SK-N-SH (cell line): ENCODE results near the gene CDKAL1. TPM values are rescaled to one million over a fixed set of nuclear protein-coding genes. Genes with fewer than 3 reads are reported as not detected.

Source experiments
- CTCF ChIA-PET: fragments of 300-600, 350-600 bp; formaldehyde crosslinking; extraction: SDS; loops from one replicate; lab custom pipeline; 2021; lab: Yijun Ruan, JAX
- POLR2A ChIA-PET: fragments of 350-600 bp; sonication (Branson Sonifier 250); formaldehyde crosslinking; extraction: SDS; loops from one replicate; lab custom pipeline; 2020; ENCODE audit warnings: antibody characterized with exemption, inconsistent platforms; lab: Yijun Ruan, JAX
- DNase-seq: peaks from one replicate; pipeline ENCODE4 v3.0.0; 2012
- H2AFZ ChIP-seq: fragments of 200-600 bp; sonication (generic); 2 replicates; pipeline ENCODE4 v1.8.1; 2016; ENCODE audit warnings: antibody characterized with exemption, mild to moderate bottlenecking, low read depth
- H3F3A ChIP-seq: fragments of 200-600 bp; sonication (generic); replicated peaks from 2 replicates; pipeline ENCODE3; 2016; ENCODE audit warnings: antibody characterized with exemption, mild to moderate bottlenecking; ENCODE audit not compliant: insufficient read depth
- H3K27ac ChIP-seq, 2 experiments: fragments of 200-500 bp in 1 of 2; fragments of 200-600 bp in 1 of 2; sonication (Bioruptor generic) in 1 of 2; sonication (generic), shearing (Covaris generic) in 1 of 2; 2 replicates each; pipeline versions ENCODE4 v1.5.1 to v1.6.1; 2014 to 2016; ENCODE audit warnings: low read depth in 2 of 2, inconsistent platforms in 1 of 2, low read length in 1 of 2, mild to moderate bottlenecking in 1 of 2, mixed read lengths in 1 of 2
- H3K27me3 ChIP-seq: fragments of 200-600 bp; sonication (generic), shearing (Covaris generic); 2 replicates; pipeline ENCODE4 v1.6.1; 2016; ENCODE audit warnings: mixed run types; ENCODE audit not compliant: insufficient read depth
- H3K36me3 ChIP-seq, 2 experiments: fragments of 200-500 bp in 1 of 2; fragments of 200-600 bp in 1 of 2; sonication (Bioruptor generic) in 1 of 2; sonication (generic) in 1 of 2; replicated peaks in 1 of 2; 2 replicates each; pipeline versions ENCODE3 to v1.5.1; 2014 to 2016; ENCODE audit warnings: low read length in 1 of 2, mild to moderate bottlenecking in 1 of 2; ENCODE audit not compliant: insufficient read depth in 2 of 2, control insufficient read depth in 1 of 2
- H3K4me1 ChIP-seq, 2 experiments: fragments of 200-500 bp in 1 of 2; fragments of 200-600 bp in 1 of 2; sonication (Bioruptor generic) in 1 of 2; sonication (generic), shearing (Covaris generic) in 1 of 2; 2 replicates each; pipeline versions ENCODE4 v1.5.1 to v1.6.1; 2014 to 2016; ENCODE audit warnings: low read depth in 1 of 2, low read length in 1 of 2, mixed run types in 1 of 2; ENCODE audit not compliant: insufficient read depth in 2 of 2, control insufficient read depth in 1 of 2
- H3K4me2 ChIP-seq: fragments of 200-600 bp; sonication (generic), shearing (Covaris generic); 2 replicates; pipeline ENCODE4 v1.6.1; 2017; ENCODE audit warnings: mixed run types
- H3K4me3 ChIP-seq, 2 experiments: fragments of 200-500 bp in 1 of 2; fragments of 200-600 bp in 1 of 2; sonication (Bioruptor generic) in 1 of 2; sonication (generic), shearing (Covaris generic) in 1 of 2; 2 replicates each; pipeline versions ENCODE4 v1.5.1 to v1.8.1; 2014 to 2016; ENCODE audit warnings: low read depth in 2 of 2, inconsistent platforms in 1 of 2, low read length in 1 of 2, mild to moderate bottlenecking in 1 of 2, mixed read lengths in 1 of 2, moderate library complexity in 1 of 2
- H3K79me2 ChIP-seq: fragments of 200-600 bp; sonication (generic); 2 replicates; pipeline ENCODE4 v1.8.1; 2017; ENCODE audit warnings: mild to moderate bottlenecking; ENCODE audit not compliant: insufficient read depth
- H3K9ac ChIP-seq: fragments of 200-600 bp; sonication (generic); 2 replicates; pipeline ENCODE4 v1.6.1; 2017; ENCODE audit warnings: mixed run types
- H3K9me2 ChIP-seq: fragments of 200-600 bp; sonication (generic); 2 replicates; pipeline ENCODE4 v1.6.1; 2017; ENCODE audit warnings: mixed run types
- H3K9me3 ChIP-seq: fragments of 200-600 bp; sonication (generic); 2 replicates; pipeline ENCODE4 v1.6.1; 2017; ENCODE audit warnings: mixed run types, mild to moderate bottlenecking, moderate library complexity
- H4K20me1 ChIP-seq: fragments of 200-600 bp; sonication (generic); 2 replicates; pipeline ENCODE4 v1.6.1; 2017; ENCODE audit warnings: mild to moderate bottlenecking, mixed run types; ENCODE audit not compliant: insufficient read depth
- CHD2 ChIP-seq: fragments of 150-350 bp; IDR thresholded peaks from 2 replicates; pipeline ENCODE4 v1.6.1; 2018; ENCODE audit warnings: low read length; ENCODE audit not compliant: partially characterized antibody
- EZH2phosphoT487 ChIP-seq: fragments of 200-600 bp; sonication (generic); IDR thresholded peaks from 2 replicates; pipeline ENCODE4 v1.6.1; 2017; ENCODE audit warnings: low read depth, mixed run types, mild to moderate bottlenecking, antibody characterized with exemption, moderate library complexity, borderline replicate concordance
- FOSL2 ChIP-seq: IDR thresholded peaks from 2 replicates; pipeline ENCODE4 v1.4.0; 2012; ENCODE audit warnings: low read depth, mild to moderate bottlenecking, moderate library complexity, borderline replicate concordance
- FOXM1 ChIP-seq: IDR thresholded peaks from 2 replicates; pipeline ENCODE4 v1.4.0; 2012; ENCODE audit warnings: low read depth, mild to moderate bottlenecking
- GABPA ChIP-seq: IDR thresholded peaks from 2 replicates; pipeline ENCODE4 v1.4.0; 2012; ENCODE audit warnings: low read depth, mild to moderate bottlenecking
- GATA2 ChIP-seq: sonication (generic); formaldehyde crosslinking; IDR thresholded peaks from 2 replicates; pipeline ENCODE4 v1.5.0; 2020; ENCODE audit warnings: mild to moderate bottlenecking, missing genetic modification reagents
- NRF1 ChIP-seq: IDR thresholded peaks from 2 replicates; pipeline ENCODE4 v1.6.1; 2012; ENCODE audit warnings: low read depth, mild to moderate bottlenecking, low read length
- RAD21 ChIP-seq: IDR thresholded peaks from 2 replicates; pipeline ENCODE4 v1.6.1; 2012; ENCODE audit warnings: mild to moderate bottlenecking, low read length
- RXRA ChIP-seq: IDR thresholded peaks from 2 replicates; pipeline ENCODE4 v1.4.0; 2012; ENCODE audit warnings: low read depth, mild to moderate bottlenecking, borderline replicate concordance
- TAF1 ChIP-seq: IDR thresholded peaks from 2 replicates; pipeline ENCODE4 v1.6.1; 2012; ENCODE audit warnings: low read depth, mild to moderate bottlenecking, low read length, moderate library complexity, borderline replicate concordance
- ZBTB33 ChIP-seq: IDR thresholded peaks from 2 replicates; pipeline ENCODE4 v1.4.0; 2012; ENCODE audit warnings: low read depth, borderline replicate concordance
- WGBS: methylation state at CpG from one replicate; pipeline ENCODE4 v1.1.6; 2017; ENCODE audit warnings: low lambda C conversion rate; 5-methylcytosine and 5-hydroxymethylcytosine counted together
- polyA plus RNA-seq, 3 experiments: library from polyadenylated mRNA; depleted of rRNA; stranded (reverse); fragments of >200 nt; gene quantifications; 2 replicates each; pipeline ENCODE4 v1.2.3, GENCODE V29; 2012
- TF ChIP-seq, protein P1 (sequence below): fragments of 150-350 bp; IDR thresholded peaks from 2 replicates; pipeline ENCODE4 v1.6.1; 2016; ENCODE audit warnings: mild to moderate bottlenecking, low read depth, low read length
- TF ChIP-seq, protein P2 (sequence below): fragments of 150-350 bp; IDR thresholded peaks from 2 replicates; pipeline ENCODE4 v1.6.1; 2017; ENCODE audit warnings: antibody characterized with exemption, low read length, low read depth, borderline replicate concordance

CDKAL1 gene
- polyA plus RNA-seq, 1 of the 3 experiments (the other 2 are of a cell fraction) = 2.6 TPM

DNA sequence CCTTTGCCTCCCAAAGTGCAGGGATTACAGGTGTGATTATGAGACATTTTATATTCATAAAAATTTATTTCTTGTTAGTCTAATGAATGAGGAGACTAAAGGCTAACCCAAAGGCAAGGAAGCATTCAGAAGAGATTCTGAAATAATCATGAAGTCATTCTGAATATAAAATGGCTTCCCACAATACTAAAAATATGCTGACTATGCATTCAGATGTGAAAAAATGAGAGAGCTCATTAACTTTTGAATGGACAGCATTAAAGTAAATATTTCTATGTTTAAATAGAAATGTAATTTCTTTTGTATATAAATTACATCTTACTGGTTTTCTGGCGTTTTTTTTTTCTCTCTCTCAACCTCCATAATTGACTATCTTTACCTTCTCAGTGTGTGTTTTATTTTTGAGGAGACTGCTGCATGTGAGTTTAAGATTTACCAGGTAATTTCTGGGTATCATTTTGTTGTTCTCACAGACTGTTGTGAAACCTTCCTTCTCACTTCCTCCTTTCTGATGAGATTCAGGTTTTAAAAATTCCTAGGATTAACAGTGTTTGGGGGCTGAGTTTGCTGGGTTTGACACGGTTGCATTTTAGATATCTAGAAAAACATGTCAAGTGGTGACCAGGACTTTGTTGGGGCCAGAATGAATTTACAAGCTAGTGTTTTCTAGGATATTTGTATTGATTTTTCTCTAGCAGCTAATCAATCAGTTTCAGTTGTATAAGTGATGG lies 316.6 kb downstream of the CDKAL1 start:
- H3K27ac ChIP-seq = no peak overlapping the region
- DNase-seq = no peak
- ChIA-PET CTCF (interaction anchor here (0.6 kb wide), 1 partner anchor 1125 kb away, joined by 3 read pairs; no protein-coding TSS in a partner anchor), POLR2A (no interaction called here)
- H3K9ac ChIP-seq = no peak overlapping the region
- H3K27me3 ChIP-seq = no peaks in the 10 kb centered on the region
- no peak overlapping the region for H3K4me2 ChIP-seq
- no peaks in the 10 kb centered on the region for H3K36me3 ChIP-seq
- no peak overlapping the region for H2AFZ ChIP-seq
- H3F3A ChIP-seq = no peaks in the 10 kb centered on the region
- no peaks in the 10 kb centered on the region for H3K9me3 ChIP-seq
- no peaks in the 10 kb centered on the region; a peak in 1 of 4 replicates for H3K4me1 ChIP-seq
- TF ChIP-seq ZBTB33 (no peak), GABPA (no peak), GATA2 (CRISPR knock-in tag) (no peak), FOSL2 (no peak), RAD21 (no peak), NRF1 (no peak), RXRA (no peak), CHD2 (no peak), FOXM1 (no peak), EZH2phosphoT487 (no peak), TAF1 (no peak)
- TF ChIP-seq, protein P1, sequence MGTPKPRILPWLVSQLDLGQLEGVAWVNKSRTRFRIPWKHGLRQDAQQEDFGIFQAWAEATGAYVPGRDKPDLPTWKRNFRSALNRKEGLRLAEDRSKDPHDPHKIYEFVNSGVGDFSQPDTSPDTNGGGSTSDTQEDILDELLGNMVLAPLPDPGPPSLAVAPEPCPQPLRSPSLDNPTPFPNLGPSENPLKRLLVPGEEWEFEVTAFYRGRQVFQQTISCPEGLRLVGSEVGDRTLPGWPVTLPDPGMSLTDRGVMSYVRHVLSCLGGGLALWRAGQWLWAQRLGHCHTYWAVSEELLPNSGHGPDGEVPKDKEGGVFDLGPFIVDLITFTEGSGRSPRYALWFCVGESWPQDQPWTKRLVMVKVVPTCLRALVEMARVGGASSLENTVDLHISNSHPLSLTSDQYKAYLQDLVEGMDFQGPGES = no peak
- TF ChIP-seq, protein P2, sequence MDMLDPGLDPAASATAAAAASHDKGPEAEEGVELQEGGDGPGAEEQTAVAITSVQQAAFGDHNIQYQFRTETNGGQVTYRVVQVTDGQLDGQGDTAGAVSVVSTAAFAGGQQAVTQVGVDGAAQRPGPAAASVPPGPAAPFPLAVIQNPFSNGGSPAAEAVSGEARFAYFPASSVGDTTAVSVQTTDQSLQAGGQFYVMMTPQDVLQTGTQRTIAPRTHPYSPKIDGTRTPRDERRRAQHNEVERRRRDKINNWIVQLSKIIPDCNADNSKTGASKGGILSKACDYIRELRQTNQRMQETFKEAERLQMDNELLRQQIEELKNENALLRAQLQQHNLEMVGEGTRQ = no peak
- H4K20me1 ChIP-seq = no peaks in the 10 kb centered on the region
- H3K9me2 ChIP-seq = no peaks in the 10 kb centered on the region; the same call in 1 of the 2 replicates
- no peaks in the 10 kb centered on the region for H3K79me2 ChIP-seq
- 92% methylated on average over 2 of the region's 2 CpGs for WGBS
- H3K4me3 ChIP-seq = no peak overlapping the region
